Natural killer cell treated with Interleukin-12 subunit alpha and Interleukin-12 subunit beta and Interleukin-15 and Interleukin-18, amount 100 ng/mL, for 72 hours (primary cell): ENCODE measurements around the gene DCAF6. TPM values are rescaled to one million over a fixed set of nuclear protein-coding genes. Genes with fewer than 3 reads are reported as not detected.
A peak's percentile ranks its signal among the peaks of the same experiment; 100 is the strongest.
"Not testable (repeated sequence)": the region's sequence is repeated elsewhere in the genome, so short reads cannot be mapped to it uniquely, and the experiment has no call there.

ENCODE experiments used
- ATAC-seq, 2 donors: fragments of 150-1000 bp; cut with Tn5 transposase in 1 of 2; sonication (Bioruptor Pico), chemical (Tn5 transposase) in 1 of 2; 2 replicates each; pipeline ENCODE4 v1.10.0; 2021
- DNase-seq: peaks from one replicate; pipeline ENCODE4 v3.0.0; 2022; ENCODE audit warnings: low spot score
- H3K27ac Mint-ChIP-seq, 2 donors: 1 replicate in 1 of 2; 2 replicates in 1 of 2; pipeline ENCODE4 v1.8.0; 2022; ENCODE audit warnings: mixed read lengths in 2 of 2, mild to moderate bottlenecking in 1 of 2, moderate library complexity in 1 of 2
- H3K27me3 Mint-ChIP-seq, 2 donors: 1 replicate in 1 of 2; 2 replicates in 1 of 2; pipeline ENCODE4 v1.8.0; 2022; ENCODE audit warnings: mixed read lengths in 2 of 2
- H3K36me3 Mint-ChIP-seq: one replicate; pipeline ENCODE4 v1.8.0; 2022; ENCODE audit warnings: mixed read lengths
- H3K4me1 Mint-ChIP-seq, 2 donors: 1 replicate in 1 of 2; 2 replicates in 1 of 2; pipeline ENCODE4 v1.8.0; 2022; ENCODE audit warnings: low read depth in 2 of 2, mixed read lengths in 2 of 2, mild to moderate bottlenecking in 1 of 2
- H3K4me3 Mint-ChIP-seq: one replicate; pipeline ENCODE4 v1.8.0; 2022; ENCODE audit warnings: mixed read lengths
- H3K9me3 Mint-ChIP-seq: 2 replicates; pipeline ENCODE4 v1.8.0; 2022; ENCODE audit warnings: mixed read lengths
- total RNA-seq, 2 donors: library from RNA; stranded (reverse); gene quantifications; one replicate each; pipeline ENCODE4 v1.2.3, GENCODE V29; 2022

The DCAF6 gene
- total RNA-seq, 2 donors from 2014 or later, result 18.3 to 29.3 TPM

DNA sequence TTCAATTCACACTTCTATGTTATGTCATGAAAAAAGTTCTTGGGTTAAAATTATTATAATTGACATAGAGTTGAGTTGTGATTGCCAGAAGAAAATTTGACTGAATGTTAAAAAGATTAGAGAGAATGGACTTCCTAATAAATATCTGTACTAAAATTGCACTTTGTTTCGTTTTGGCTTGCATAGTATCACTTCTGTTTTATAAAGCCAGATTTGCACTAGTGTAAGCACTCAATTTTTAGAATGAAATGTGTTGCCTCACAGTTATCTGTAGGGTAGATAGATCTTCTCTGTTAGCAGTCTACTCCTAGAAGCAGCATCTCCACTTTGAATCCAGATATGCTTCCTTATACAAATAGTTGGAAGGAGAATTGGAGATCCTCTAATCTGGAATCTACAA, 95.5 kb downstream of the DCAF6 start:
- Mint-ChIP-seq H3K27ac (no peak overlapping the region), H3K4me1 (no peaks in the 10 kb centered on the region), H3K9me3 (no peaks in the 10 kb centered on the region), H3K36me3 (no peaks in the 10 kb centered on the region), H3K4me3 (no peak overlapping the region), H3K27me3 (no peaks in the 10 kb centered on the region)
- no peak for ATAC-seq
- no peak for DNase-seq

DNA sequence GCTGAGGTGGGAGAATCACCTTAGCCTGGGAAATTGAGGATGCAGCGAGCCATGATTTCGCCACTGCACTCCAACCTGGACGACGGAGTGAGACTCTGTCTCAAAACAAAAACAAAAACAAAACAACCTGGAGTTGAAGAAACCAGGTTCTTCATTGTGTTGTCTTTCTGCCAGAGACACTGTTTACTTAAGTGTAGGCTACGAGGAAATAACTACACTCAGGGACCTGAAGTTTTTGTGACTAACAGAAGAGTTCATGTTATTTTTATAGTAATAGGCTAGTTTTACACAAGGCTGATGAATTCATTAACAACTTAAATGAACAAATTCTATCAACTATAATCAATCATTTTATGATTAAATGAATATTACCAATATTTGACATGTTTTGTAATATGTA, 98.9 kb downstream of the DCAF6 start:
- no peak overlapping the region for H3K27ac Mint-ChIP-seq

GRCh38 chr1:168042362-168042761, 105.9 kb downstream of the DCAF6 start:
- H3K4me3 Mint-ChIP-seq, result no peak overlapping the region
- H3K9me3 Mint-ChIP-seq, result no peaks in the 10 kb centered on the region
- H3K36me3 Mint-ChIP-seq, result peaks cover 6% of the 10 kb centered on the region
- ATAC-seq (no peak), DNase-seq (no peak)
- no peak overlapping the region for H3K27ac Mint-ChIP-seq
- no peaks in the 10 kb centered on the region for H3K27me3 Mint-ChIP-seq
- no peaks in the 10 kb centered on the region for H3K4me1 Mint-ChIP-seq

More for the DNA sequence above, 98.9 kb downstream of the DCAF6 start:
- H3K27me3 Mint-ChIP-seq, result no peaks in the 10 kb centered on the region
- no peaks in the 10 kb centered on the region for H3K36me3 Mint-ChIP-seq
- no peak for ATAC-seq
- no peaks in the 10 kb centered on the region for H3K9me3 Mint-ChIP-seq
- no peak overlapping the region for H3K4me3 Mint-ChIP-seq
- H3K4me1 Mint-ChIP-seq, result no peaks in the 10 kb centered on the region
- no peak for DNase-seq

DNA sequence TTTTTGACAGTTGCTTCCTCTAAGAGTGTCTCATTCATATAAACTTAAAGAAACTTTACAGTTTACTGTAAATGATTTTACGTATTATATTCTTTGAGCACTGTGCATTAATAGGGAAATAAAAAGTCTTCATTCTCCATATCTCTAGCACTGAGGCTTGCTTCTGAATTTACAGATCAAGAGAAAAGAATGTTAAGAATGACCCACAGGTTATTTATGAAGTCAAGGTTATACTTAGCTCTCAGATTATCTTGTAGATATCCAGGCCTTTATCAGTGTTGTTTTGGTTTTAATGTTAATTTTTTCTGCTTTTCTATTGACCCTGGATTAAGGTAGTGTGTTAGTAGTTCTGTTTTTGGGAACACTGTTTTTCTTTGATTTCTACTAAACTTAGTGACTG, 108.8 kb downstream of the DCAF6 start:
- H3K36me3 Mint-ChIP-seq, result peaks cover 6% of the 10 kb centered on the region
- no peak for DNase-seq
- H3K27ac Mint-ChIP-seq, result no peak overlapping the region
- no peaks in the 10 kb centered on the region for H3K27me3 Mint-ChIP-seq
- no peak for ATAC-seq
- H3K4me3 Mint-ChIP-seq, result no peak overlapping the region
- no peaks in the 10 kb centered on the region for H3K4me1 Mint-ChIP-seq
- H3K9me3 Mint-ChIP-seq, result no peaks in the 10 kb centered on the region

GRCh38 chr1:168050307-168050706, 113.8 kb downstream of the DCAF6 start:
- Mint-ChIP-seq H3K9me3 (no peaks in the 10 kb centered on the region), H3K4me1 (peaks cover 0 to 4% of the 10 kb centered on the region in 2 donors), H3K27me3 (no peaks in the 10 kb centered on the region), H3K36me3 (no peaks in the 10 kb centered on the region), H3K27ac (no peak overlapping the region), H3K4me3 (no peak overlapping the region)
- ATAC-seq (no peak), DNase-seq (no peak)

DNA sequence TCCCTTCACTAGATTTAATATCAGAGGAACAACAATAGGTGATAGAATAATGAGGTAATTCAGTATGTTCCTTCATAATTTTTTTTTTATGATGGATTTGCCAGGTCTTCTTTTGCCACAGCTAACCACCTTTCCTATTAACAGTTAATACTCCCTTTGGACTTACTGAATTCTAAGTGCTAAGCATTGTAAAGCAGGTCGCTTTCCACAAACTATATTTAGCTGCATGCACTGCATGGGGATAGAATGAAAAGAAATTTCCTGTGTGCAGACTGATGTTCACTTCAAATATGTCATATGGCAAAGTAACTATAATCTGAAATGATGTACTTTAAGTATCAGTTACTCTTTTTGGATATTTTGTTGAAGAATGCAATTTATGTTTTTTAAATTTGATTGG, 114.4 kb downstream of the DCAF6 start:
- no peak overlapping the region for H3K27ac Mint-ChIP-seq
- no peak for DNase-seq
- H3K4me3 Mint-ChIP-seq, result no peak overlapping the region
- H3K27me3 Mint-ChIP-seq, result no peaks in the 10 kb centered on the region
- H3K4me1 Mint-ChIP-seq, result peaks cover 0 to 4% of the 10 kb centered on the region in 2 donors
- H3K9me3 Mint-ChIP-seq, result no peaks in the 10 kb centered on the region
- ATAC-seq, result no peak
- H3K36me3 Mint-ChIP-seq, result no peaks in the 10 kb centered on the region

- H3K4me1 Mint-ChIP-seq, result peaks cover 0 to 4% of the 10 kb centered on the region in 2 donors
- no peak for DNase-seq
- no peaks in the 10 kb centered on the region for H3K36me3 Mint-ChIP-seq
- H3K27ac Mint-ChIP-seq, result peak overlapping the region in 1 of 2 donors; percentile 33
- no peaks in the 10 kb centered on the region for H3K27me3 Mint-ChIP-seq
- ATAC-seq, result no peak
- no peak overlapping the region for H3K4me3 Mint-ChIP-seq
- no peaks in the 10 kb centered on the region for H3K9me3 Mint-ChIP-seq
Measured at GRCh38 chr1:168053681-168054080, 117.2 kb downstream of the DCAF6 start.

- Mint-ChIP-seq H3K36me3 (no peaks in the 10 kb centered on the region), H3K27ac (peak overlapping the region in 1 of 2 donors; percentile 33), H3K27me3 (no peaks in the 10 kb centered on the region), H3K4me1 (peaks cover 0 to 4% of the 10 kb centered on the region in 2 donors), H3K4me3 (no peak overlapping the region), H3K9me3 (no peaks in the 10 kb centered on the region)
- DNase-seq, result no peak
- no peak for ATAC-seq
Measured at GRCh38 chr1:168054117-168054516, 117.6 kb downstream of the DCAF6 start.

GRCh38 chr1:168056152-168056551, 119.7 kb downstream of the DCAF6 start:
- H3K4me3 Mint-ChIP-seq, DNase-seq, H3K27me3 Mint-ChIP-seq, H3K4me1 Mint-ChIP-seq, H3K36me3 Mint-ChIP-seq, H3K9me3 Mint-ChIP-seq, H3K27ac Mint-ChIP-seq: not testable (repeated sequence)
- ATAC-seq, result peak; percentile 79 to 84

DNA sequence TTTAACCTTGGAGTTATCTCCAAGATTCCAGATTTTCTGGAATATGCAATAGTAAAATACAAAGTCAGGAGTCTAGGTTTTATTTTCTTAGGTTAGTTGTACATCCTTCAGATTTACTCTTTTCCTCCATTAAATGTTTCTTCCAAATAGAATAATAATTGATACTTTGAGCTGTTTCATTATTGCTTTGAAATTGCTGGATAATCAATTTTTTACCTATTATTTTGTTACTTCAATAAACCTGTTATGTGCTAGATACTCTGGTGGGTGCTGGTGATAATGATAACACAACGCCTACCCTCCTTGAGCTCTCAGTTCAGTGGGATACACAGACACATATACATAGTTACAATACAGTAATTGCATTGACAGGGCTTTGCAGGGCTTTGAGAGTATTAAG, 120.9 kb downstream of the DCAF6 start:
- H3K9me3 Mint-ChIP-seq, result no peaks in the 10 kb centered on the region
- H3K36me3 Mint-ChIP-seq, result no peaks in the 10 kb centered on the region
- H3K27ac Mint-ChIP-seq, result no peak overlapping the region
- DNase-seq, result no peak
- peaks cover 0 to 7% of the 10 kb centered on the region in 2 donors for H3K4me1 Mint-ChIP-seq
- H3K4me3 Mint-ChIP-seq, result no peak overlapping the region
- no peaks in the 10 kb centered on the region for H3K27me3 Mint-ChIP-seq
- no peak for ATAC-seq

DNA sequence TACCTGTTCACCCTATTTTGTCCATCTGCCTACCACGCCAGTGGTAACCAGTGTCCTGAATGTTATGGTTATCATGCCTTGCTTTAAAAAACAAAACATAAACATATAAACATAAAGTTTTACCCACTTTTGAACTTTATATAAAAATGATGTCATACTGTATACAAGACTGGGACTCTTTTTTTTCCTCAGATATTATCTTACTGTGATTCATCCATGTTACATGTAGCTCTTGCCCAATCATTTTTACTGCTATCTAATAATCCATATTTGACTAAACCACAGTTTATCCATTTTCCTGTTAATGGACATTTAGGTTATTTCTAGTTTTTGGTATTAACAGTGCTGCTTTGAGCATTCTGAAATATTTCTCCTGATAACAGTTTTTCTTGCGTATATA, 121.4 kb downstream of the DCAF6 start:
- ATAC-seq (no peak), DNase-seq (no peak)
- H3K4me3 Mint-ChIP-seq, result no peak overlapping the region
- no peaks in the 10 kb centered on the region for H3K9me3 Mint-ChIP-seq
- H3K27me3 Mint-ChIP-seq, result no peaks in the 10 kb centered on the region
- no peak overlapping the region for H3K27ac Mint-ChIP-seq
- H3K36me3 Mint-ChIP-seq, result no peaks in the 10 kb centered on the region
- H3K4me1 Mint-ChIP-seq, result peaks cover 0 to 7% of the 10 kb centered on the region in 2 donors

DNA sequence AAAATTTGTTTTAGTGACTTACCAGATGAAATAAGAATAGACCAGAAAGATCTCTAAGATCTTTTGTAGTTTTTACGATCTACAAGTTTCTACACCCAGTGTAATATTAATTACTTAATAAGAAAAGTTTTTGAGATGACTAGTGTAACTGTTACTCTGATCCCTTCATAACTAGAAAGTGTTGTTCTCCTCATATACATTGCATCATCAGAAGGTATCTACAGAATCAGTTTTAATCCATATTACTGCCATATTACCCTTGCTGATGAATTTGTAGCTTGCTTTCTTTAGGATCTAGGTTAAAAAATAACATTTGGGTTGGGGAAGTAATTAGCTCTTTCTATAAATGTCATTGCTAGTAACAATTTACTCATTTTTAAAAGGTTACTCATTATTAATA, 127.7 kb downstream of the DCAF6 start:
- no peak for ATAC-seq
- Mint-ChIP-seq H3K27ac (no peak overlapping the region), H3K4me3 (no peak overlapping the region), H3K9me3 (no peaks in the 10 kb centered on the region), H3K4me1 (peaks cover 0 to 2% of the 10 kb centered on the region in 2 donors), H3K27me3 (no peaks in the 10 kb centered on the region), H3K36me3 (peaks cover 7% of the 10 kb centered on the region)
- no peak for DNase-seq

DNA sequence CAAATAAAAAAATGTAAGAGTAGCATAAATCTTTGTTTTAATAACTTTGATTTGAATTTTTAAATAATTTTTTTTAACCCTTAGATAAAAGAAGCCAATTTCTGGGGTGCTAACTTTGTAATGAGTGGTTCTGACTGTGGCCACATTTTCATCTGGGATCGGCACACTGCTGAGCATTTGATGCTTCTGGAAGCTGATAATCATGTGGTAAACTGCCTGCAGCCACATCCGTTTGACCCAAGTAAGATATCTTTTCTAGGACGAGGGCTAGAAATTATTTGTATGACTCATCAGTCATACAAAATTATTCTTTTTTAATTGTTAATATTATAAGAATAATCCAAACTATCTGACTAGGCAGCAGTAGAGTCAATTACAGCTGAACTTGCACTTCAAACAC, 129.0 kb downstream of the DCAF6 start:
- Mint-ChIP-seq H3K4me1 (peaks cover 0 to 2% of the 10 kb centered on the region in 2 donors), H3K9me3 (no peaks in the 10 kb centered on the region), H3K36me3 (peaks cover 7% of the 10 kb centered on the region), H3K4me3 (no peak overlapping the region), H3K27me3 (no peaks in the 10 kb centered on the region), H3K27ac (no peak overlapping the region)
- ATAC-seq, result no peak
- no peak for DNase-seq

GRCh38 chr1:168069384-168069783, 132.9 kb downstream of the DCAF6 start:
- no peaks in the 10 kb centered on the region for H3K27me3 Mint-ChIP-seq
- no peak overlapping the region for H3K27ac Mint-ChIP-seq
- no peaks in the 10 kb centered on the region for H3K9me3 Mint-ChIP-seq
- H3K36me3 Mint-ChIP-seq, result peaks cover 18% of the 10 kb centered on the region
- H3K4me1 Mint-ChIP-seq, result no peaks in the 10 kb centered on the region
- DNase-seq, result no peak
- H3K4me3 Mint-ChIP-seq, result no peak overlapping the region
- no peak for ATAC-seq

DNA sequence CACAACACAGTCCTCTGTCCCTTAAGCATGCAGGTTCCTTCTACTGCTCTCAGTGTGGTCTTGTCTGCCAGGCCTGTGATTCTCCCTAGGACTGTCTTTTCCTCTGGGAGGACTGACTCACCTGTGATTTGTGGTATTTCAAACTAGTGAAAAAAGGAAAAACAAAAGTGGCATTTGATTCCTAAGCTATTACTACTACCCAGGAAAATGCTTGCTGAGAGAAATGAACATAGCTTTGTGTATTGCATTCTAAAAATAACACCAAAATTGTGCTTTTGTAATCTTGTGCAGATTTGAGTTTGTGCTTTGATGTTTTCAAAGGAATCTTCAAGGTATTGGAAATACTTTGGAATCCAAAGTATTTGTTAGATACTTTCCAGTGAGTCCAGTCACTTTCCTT, 143.3 kb downstream of the DCAF6 start:
- no peak overlapping the region for H3K27ac Mint-ChIP-seq
- peaks cover 7% of the 10 kb centered on the region for H3K36me3 Mint-ChIP-seq
- H3K27me3 Mint-ChIP-seq, result no peaks in the 10 kb centered on the region
- ATAC-seq (no peak), DNase-seq (no peak)
- H3K4me1 Mint-ChIP-seq, result no peaks in the 10 kb centered on the region
- H3K9me3 Mint-ChIP-seq, result no peaks in the 10 kb centered on the region
- no peak overlapping the region for H3K4me3 Mint-ChIP-seq
